Measurements from ENCODE around the gene PNPLA7.
"Not testable (repeated sequence)": the region's sequence is repeated elsewhere in the genome, so short reads cannot be mapped to it uniquely, and the experiment has no call there.

- TF ChIP-seq CTCF (IDR thresholded peaks at IDR 0.05); EZH2 (IDR thresholded peaks at IDR 0.05; ENCODE audit: borderline replicate concordance, insufficient read depth, low read depth, low read length, poor library complexity, severe bottlenecking): not testable (repeated sequence)
Observed at GRCh38 chr9:137568445-137568844, 18.2 kb upstream of the PNPLA7 start.

Measured in B cell (primary cell).